Neural progenitor cell (in vitro differentiated cells): ENCODE data around the gene ZNF790.

Experiments used
- CTCF ChIP-seq: fragments of 200-600 bp; sonication (generic); IDR thresholded peaks from 2 replicates; pipeline ENCODE4 v1.5.1; 2017; ENCODE audit warnings: antibody characterized with exemption, mild to moderate bottlenecking
- EZH2 ChIP-seq: fragments of 200-600 bp; sonication (generic); IDR thresholded peaks from 2 replicates; pipeline ENCODE4 v1.6.1; 2017; ENCODE audit warnings: antibody characterized with exemption, mild to moderate bottlenecking, moderate library complexity

- TF ChIP-seq EZH2 = no peak
- no peak for TF ChIP-seq CTCF
Measured at GRCh38 chr19:36851898-36852297, 13.7 kb upstream of the ZNF790 start.
